ENCODE data around the gene ARHGAP15.

ARHGAP15 gene

DNA sequence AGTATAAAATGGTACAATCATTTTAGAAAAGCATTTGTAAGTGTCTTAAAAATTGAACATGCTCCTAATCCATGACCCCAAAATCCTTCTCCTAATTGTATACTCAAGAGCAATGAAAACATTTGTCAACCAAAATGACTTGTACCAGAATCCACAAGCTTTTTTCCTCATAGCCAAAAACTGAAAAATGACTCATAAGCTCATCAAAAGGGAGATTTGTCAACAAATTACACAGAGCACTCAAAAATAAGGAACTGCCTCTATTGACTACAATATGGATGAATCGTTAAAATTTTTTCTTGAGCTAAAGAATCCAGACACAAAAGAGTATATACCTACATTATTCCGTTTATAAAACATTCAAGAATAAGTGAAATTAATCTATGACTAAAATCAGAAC lies 544.8 kb downstream of the ARHGAP15 start:
- H3K4me3 ChIP-seq (ENCODE audit: low read depth in 1 of 2, low read length in 1 of 2), result no peak overlapping the region
- no peaks in the 10 kb centered on the region for H3K9me3 ChIP-seq
- peaks cover 3 to 5% of the 10 kb centered on the region in 2 experiments for H3K4me1 ChIP-seq (ENCODE audit: control insufficient read depth in 1 of 2, insufficient read depth in 1 of 2, low read depth in 1 of 2, low read length in 1 of 2)
- H3K36me3 ChIP-seq, result peaks cover 5% of the 10 kb centered on the region
- TF ChIP-seq, protein P1, sequence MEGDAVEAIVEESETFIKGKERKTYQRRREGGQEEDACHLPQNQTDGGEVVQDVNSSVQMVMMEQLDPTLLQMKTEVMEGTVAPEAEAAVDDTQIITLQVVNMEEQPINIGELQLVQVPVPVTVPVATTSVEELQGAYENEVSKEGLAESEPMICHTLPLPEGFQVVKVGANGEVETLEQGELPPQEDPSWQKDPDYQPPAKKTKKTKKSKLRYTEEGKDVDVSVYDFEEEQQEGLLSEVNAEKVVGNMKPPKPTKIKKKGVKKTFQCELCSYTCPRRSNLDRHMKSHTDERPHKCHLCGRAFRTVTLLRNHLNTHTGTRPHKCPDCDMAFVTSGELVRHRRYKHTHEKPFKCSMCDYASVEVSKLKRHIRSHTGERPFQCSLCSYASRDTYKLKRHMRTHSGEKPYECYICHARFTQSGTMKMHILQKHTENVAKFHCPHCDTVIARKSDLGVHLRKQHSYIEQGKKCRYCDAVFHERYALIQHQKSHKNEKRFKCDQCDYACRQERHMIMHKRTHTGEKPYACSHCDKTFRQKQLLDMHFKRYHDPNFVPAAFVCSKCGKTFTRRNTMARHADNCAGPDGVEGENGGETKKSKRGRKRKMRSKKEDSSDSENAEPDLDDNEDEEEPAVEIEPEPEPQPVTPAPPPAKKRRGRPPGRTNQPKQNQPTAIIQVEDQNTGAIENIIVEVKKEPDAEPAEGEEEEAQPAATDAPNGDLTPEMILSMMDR (IDR thresholded peaks at IDR 0.05), result no peak
- no peaks in the 10 kb centered on the region for H3K27me3 ChIP-seq
- H3K27ac ChIP-seq, result no peak overlapping the region

DNA sequence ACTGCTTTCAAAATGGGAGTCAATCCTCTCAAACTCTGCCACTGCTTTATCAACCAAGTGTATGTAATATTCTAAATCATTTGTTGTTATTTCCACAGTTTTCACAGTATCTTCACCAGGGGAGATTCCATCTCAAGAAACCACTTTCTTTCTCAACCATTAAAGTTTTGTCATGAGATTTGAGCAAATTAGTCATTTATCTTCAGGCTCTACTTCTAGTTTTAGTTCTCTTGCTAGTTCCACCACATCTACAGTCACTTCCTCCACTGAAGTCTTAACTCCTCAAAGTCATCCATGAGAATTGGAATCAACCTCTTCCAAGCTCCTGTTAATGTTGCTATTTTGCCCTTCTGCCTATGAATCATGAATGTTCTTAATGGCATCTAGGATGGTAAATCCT lies 545.8 kb downstream of the ARHGAP15 start:
- Histone ChIP-seq H3K9me3 (no peaks in the 10 kb centered on the region), H3K27ac (no peak overlapping the region), H3K4me3 (ENCODE audit: low read depth in 1 of 2, low read length in 1 of 2) (no peak overlapping the region), H3K36me3 (peaks cover 5% of the 10 kb centered on the region), H3K27me3 (no peaks in the 10 kb centered on the region), H3K4me1 (ENCODE audit: control insufficient read depth in 1 of 2, insufficient read depth in 1 of 2, low read depth in 1 of 2, low read length in 1 of 2) (no peaks in the 10 kb centered on the region)
- TF ChIP-seq, protein P1 (IDR thresholded peaks at IDR 0.05), result no peak

DNA sequence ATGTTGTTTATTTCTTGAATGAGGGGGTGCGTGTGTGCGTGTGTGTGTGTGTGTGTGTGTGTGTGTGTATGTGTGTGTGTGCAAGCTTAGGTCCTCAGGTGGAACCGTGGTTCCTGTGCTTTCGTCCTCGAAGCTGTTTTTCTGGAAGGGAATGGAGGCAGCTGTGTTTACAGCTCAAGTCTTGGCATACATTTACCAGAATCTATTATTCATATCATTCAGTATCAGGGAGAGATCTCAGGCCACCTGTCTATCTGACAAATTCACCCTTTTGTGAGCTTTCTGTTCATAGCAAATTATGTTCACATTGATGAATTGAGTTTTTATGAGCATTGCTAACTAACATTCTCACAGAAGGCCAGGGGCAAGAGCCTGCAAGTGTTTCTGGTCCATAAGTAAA lies 550.4 kb downstream of the ARHGAP15 start:
- H3K27me3 ChIP-seq, result no peaks in the 10 kb centered on the region
- H3K4me1 ChIP-seq (ENCODE audit: control insufficient read depth in 1 of 2, insufficient read depth in 1 of 2, low read depth in 1 of 2, low read length in 1 of 2), result peaks cover 6 to 12% of the 10 kb centered on the region in 2 experiments
- no peak overlapping the region for H3K27ac ChIP-seq
- no peaks in the 10 kb centered on the region for H3K9me3 ChIP-seq
- H3K36me3 ChIP-seq, result no peaks in the 10 kb centered on the region
- H3K4me3 ChIP-seq (ENCODE audit: low read depth in 1 of 2, low read length in 1 of 2), result no peak overlapping the region
- TF ChIP-seq, protein P1 (IDR thresholded peaks at IDR 0.05), result no peak

DNA sequence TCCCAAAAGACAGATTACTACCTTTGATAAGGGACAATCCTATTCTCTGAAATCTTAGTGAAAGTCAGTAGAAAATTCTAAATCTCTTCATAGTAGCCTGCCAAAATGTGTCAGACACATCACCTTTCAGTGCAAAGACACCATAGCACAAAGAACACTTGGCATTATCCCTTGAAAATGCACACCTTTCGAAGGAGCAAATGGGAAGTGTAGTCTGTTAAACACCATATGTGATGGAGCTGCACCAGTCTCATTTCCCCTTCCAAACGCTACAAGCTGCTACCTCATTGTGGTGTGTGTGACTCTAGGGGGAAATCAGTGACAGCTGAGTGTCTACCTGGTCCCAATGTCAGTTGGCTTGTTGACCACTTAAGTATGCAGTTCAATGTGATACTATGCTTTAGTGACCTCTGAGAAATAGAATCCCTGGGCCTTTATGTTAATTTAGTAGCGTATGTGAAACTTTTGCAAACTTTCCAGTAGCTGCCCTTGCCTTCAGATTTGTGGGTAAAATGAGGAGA lies 551.7 kb downstream of the ARHGAP15 start:
- no peak overlapping the region for H3K27ac ChIP-seq
- H3K4me1 ChIP-seq (ENCODE audit: control insufficient read depth in 1 of 2, insufficient read depth in 1 of 2, low read depth in 1 of 2, low read length in 1 of 2), result peaks cover 6 to 14% of the 10 kb centered on the region in 2 experiments
- H3K36me3 ChIP-seq, result no peaks in the 10 kb centered on the region
- H3K4me3 ChIP-seq (ENCODE audit: low read depth in 1 of 2, low read length in 1 of 2), result no peak overlapping the region
- TF ChIP-seq, protein P1 (IDR thresholded peaks at IDR 0.05), result no peak
- no peaks in the 10 kb centered on the region for H3K27me3 ChIP-seq
- no peaks in the 10 kb centered on the region for H3K9me3 ChIP-seq

DNA sequence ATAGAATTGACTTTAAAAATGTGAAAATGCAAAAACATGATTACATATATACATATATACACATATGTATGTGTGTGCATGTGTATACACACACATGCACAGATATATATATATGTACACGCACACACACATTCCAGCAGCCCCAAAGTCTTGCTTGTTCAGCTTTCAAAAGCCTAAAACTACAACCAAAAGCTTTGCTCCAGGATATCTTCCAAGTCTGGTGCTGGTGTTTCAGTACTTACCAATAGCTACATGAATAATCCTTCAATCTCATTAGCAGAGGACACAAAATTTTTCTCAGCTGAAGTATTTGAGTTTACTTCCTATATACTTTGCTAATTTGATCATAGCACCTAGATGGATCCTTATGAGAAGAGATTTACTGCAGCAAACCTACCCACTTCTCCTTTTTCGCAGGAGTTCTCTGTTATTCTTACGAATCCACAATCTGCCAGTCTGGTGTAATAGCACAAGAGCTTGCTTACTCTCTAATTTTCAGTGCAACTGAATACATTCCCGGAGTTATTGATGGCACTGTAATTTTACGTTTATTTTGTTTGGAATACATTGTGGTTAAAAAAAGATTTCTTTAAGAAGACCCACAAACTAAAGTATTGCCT lies 553.3 kb downstream of the ARHGAP15 start:
- peaks cover 10 to 26% of the 10 kb centered on the region in 2 experiments for H3K4me1 ChIP-seq (ENCODE audit: control insufficient read depth in 1 of 2, insufficient read depth in 1 of 2, low read depth in 1 of 2, low read length in 1 of 2)
- TF ChIP-seq, protein P1 (IDR thresholded peaks at IDR 0.05), result no peak
- peak overlapping the region; percentile 50 for H3K27ac ChIP-seq
- H3K4me3 ChIP-seq (ENCODE audit: low read depth in 1 of 2, low read length in 1 of 2), result no peak overlapping the region
- no peaks in the 10 kb centered on the region for H3K9me3 ChIP-seq
- H3K36me3 ChIP-seq, result no peaks in the 10 kb centered on the region
- H3K27me3 ChIP-seq, result no peaks in the 10 kb centered on the region

Data from neutrophil (primary cell).